GM20000 (cell line): ENCODE results near the gene CPE.

ENCODE experiments used
- DNase-seq: peaks from one replicate; pipeline ENCODE4 v3.0.0; 2012; ENCODE audit warnings: low spot score
- CTCF ChIP-seq: IDR thresholded peaks from 2 replicates; pipeline ENCODE4 v1.5.1; 2012; ENCODE audit warnings: mild to moderate bottlenecking, control low read depth; ENCODE audit errors: extremely low read depth, missing control alignments

CPE gene

GRCh38 chr4:165518024-165518616 lies 139.3 kb downstream of the CPE start:
- no peak for DNase-seq
- TF ChIP-seq CTCF = no peak

- DNase-seq = no peak
- no peak for TF ChIP-seq CTCF
Measured at GRCh38 chr4:165518686-165519085, 139.9 kb downstream of the CPE start.

GRCh38 chr4:165519591-165519990 lies 140.8 kb downstream of the CPE start:
- DNase-seq = no peak
- no peak for TF ChIP-seq CTCF

GRCh38 chr4:165520086-165520485 lies 141.3 kb downstream of the CPE start:
- DNase-seq = no peak
- no peak for TF ChIP-seq CTCF

GRCh38 chr4:165522050-165522449 lies 143.2 kb downstream of the CPE start:
- no peak for DNase-seq
- TF ChIP-seq CTCF = no peak

- DNase-seq = no peak
- no peak for TF ChIP-seq CTCF
Measured at GRCh38 chr4:165524532-165525190, 145.9 kb downstream of the CPE start.

- no peak for TF ChIP-seq CTCF
- DNase-seq = no peak
Measured at GRCh38 chr4:165532976-165533375, 154.2 kb downstream of the CPE start.
